ENCODE measurements around the gene SHF.

DNA sequence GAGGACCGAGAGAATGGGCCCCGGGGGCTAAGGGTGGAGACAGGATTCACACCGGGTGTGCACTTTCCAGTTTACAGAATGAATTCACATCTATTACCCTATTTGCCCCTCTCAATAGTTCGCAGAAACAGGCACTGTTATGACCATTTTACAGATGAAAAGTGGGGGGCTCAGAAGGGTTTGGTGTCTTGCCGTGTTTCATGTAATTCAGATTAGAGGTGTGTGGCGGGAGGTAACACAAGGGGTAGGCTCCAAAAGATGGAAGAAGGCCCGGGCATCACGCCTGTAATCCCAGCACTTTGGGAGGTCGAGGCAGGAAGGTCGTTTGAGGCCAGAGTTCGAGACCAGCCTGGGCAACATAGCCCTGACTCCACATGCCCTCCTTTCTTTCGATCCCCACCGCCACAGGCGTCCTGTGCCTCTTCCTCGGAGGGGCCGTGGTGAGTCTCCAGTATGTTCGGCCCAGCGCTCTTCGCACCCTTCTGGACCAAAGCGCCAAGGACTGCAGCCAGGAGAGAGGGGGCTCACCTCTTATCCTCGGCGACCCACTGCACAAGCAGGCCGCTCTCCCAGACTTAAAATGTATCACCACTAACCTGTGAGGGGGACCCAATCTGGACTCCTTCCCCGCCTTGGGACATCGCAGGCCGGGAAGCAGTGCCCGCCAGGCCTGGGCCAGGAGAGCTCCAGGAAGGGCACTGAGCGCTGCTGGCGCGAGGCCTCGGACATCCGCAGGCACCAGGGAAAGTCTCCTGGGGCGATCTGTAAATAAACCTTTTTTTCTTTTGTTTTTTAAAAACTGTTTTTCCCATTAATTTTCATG is 70.2 kb downstream of the SHF start:
- TF ChIP-seq, protein P1, sequence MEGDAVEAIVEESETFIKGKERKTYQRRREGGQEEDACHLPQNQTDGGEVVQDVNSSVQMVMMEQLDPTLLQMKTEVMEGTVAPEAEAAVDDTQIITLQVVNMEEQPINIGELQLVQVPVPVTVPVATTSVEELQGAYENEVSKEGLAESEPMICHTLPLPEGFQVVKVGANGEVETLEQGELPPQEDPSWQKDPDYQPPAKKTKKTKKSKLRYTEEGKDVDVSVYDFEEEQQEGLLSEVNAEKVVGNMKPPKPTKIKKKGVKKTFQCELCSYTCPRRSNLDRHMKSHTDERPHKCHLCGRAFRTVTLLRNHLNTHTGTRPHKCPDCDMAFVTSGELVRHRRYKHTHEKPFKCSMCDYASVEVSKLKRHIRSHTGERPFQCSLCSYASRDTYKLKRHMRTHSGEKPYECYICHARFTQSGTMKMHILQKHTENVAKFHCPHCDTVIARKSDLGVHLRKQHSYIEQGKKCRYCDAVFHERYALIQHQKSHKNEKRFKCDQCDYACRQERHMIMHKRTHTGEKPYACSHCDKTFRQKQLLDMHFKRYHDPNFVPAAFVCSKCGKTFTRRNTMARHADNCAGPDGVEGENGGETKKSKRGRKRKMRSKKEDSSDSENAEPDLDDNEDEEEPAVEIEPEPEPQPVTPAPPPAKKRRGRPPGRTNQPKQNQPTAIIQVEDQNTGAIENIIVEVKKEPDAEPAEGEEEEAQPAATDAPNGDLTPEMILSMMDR (IDR thresholded peaks at IDR 0.05), result no peak
- TF ChIP-seq POLR2A (IDR thresholded peaks at IDR 0.05), result no peak
